Suprapubic skin (tissue), 4 donors: ENCODE measurements around the gene SH2B3.

Source experiments
- EP300 ChIP-seq: sonication (generic); formaldehyde crosslinking; IDR thresholded peaks from one replicate; pipeline ENCODE4 v1.6.1; 2017; ENCODE audit warnings: antibody characterized with exemption
- POLR2A ChIP-seq, 2 donors: fragments of 450-650 bp; IDR thresholded peaks; one replicate each; pipeline ENCODE4 v1.6.1; 2017; ENCODE audit warnings: antibody characterized with exemption in 2 of 2, mild to moderate bottlenecking in 2 of 2, moderate library complexity in 2 of 2
- POLR2AphosphoS5 ChIP-seq, 3 donors: sonication (generic); formaldehyde crosslinking; IDR thresholded peaks; one replicate each; pipeline ENCODE4 v1.6.1; 2017; ENCODE audit warnings: antibody characterized with exemption in 3 of 3
- TF ChIP-seq, protein P1 (sequence below), 2 donors: fragments of 200-600 bp in 1 of 2; fragments of 450-650 bp in 1 of 2; sonication (generic) in 1 of 2; IDR thresholded peaks; one replicate each; pipeline ENCODE4 v1.5.1; 2016 to 2019; ENCODE audit warnings: antibody characterized with exemption in 2 of 2, mild to moderate bottlenecking in 1 of 2, moderate library complexity in 1 of 2

DNA sequence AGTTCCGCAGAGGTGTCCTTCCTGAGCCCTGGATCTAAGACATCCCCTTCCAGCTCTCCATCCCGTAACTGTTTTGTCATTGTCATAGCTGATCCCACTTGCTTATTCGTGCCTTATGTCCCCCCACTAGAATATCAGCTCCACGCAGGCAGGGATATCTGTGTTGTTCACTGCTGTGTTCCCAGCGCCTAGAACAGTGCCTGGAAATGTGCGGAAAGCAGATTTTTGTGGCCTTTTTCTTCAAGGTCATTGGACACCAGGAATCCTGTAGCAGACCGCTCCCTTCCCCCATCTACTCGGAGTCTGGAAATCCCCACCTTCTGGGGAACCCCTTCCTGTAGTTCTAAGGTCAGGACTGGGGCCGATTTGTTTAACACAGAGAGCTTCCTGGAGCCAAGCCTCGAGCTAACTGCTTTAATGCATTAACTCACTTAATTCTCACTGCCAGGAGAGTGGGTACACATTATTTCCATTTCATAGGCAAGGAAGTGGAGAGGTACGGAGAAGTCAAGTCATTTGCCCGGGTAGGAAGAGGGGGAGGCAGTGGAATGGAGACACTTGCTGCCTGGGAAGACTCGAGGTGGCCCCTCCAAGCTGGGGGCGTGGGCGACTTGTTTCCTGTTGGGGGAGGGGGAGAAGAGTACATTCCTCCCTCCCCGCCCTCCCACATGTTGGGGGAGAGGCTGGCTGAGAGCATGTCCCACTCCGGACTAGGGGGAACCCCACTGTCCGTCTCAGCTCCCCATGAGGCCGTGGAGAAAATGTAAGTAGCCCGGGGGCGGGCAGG, 1.2 kb upstream of the SH2B3 start:
- TF ChIP-seq, protein P1, sequence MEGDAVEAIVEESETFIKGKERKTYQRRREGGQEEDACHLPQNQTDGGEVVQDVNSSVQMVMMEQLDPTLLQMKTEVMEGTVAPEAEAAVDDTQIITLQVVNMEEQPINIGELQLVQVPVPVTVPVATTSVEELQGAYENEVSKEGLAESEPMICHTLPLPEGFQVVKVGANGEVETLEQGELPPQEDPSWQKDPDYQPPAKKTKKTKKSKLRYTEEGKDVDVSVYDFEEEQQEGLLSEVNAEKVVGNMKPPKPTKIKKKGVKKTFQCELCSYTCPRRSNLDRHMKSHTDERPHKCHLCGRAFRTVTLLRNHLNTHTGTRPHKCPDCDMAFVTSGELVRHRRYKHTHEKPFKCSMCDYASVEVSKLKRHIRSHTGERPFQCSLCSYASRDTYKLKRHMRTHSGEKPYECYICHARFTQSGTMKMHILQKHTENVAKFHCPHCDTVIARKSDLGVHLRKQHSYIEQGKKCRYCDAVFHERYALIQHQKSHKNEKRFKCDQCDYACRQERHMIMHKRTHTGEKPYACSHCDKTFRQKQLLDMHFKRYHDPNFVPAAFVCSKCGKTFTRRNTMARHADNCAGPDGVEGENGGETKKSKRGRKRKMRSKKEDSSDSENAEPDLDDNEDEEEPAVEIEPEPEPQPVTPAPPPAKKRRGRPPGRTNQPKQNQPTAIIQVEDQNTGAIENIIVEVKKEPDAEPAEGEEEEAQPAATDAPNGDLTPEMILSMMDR (IDR thresholded peaks at IDR 0.05) = no peak
- TF ChIP-seq POLR2A (IDR thresholded peaks at IDR 0.05) (no peak), EP300 (no peak), POLR2AphosphoS5 (IDR thresholded peaks at IDR 0.05) (no peak)
